Suppressor macrophage treated with lipopolysaccharide for 1 hour (primary cell): ENCODE results near the gene KCNG2.

Source experiments
- DNase-seq, 3 donors: peaks; one replicate each; pipeline ENCODE4 v3.0.0-alpha.2; 2020 to 2022

Gene KCNG2

DNA sequence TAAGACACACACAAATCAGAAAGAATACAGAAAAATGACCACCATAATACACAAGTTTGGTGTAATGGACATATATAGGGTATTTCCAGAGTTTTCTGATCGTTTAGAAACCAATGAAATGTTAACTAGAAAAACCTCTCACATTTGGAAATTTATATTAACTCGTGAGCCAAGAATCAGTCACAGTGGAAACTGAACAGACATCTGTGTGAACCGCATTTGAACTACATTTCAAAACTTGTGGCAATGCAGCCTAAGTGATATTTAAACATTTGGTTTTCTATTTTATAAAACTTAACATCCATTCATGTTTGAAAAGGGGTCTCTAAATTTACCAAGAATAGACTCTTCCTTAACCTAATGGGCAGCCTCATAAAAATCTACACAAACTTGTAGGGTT is 29.0 kb upstream of the KCNG2 start:
- DNase-seq, result no peak

DNA sequence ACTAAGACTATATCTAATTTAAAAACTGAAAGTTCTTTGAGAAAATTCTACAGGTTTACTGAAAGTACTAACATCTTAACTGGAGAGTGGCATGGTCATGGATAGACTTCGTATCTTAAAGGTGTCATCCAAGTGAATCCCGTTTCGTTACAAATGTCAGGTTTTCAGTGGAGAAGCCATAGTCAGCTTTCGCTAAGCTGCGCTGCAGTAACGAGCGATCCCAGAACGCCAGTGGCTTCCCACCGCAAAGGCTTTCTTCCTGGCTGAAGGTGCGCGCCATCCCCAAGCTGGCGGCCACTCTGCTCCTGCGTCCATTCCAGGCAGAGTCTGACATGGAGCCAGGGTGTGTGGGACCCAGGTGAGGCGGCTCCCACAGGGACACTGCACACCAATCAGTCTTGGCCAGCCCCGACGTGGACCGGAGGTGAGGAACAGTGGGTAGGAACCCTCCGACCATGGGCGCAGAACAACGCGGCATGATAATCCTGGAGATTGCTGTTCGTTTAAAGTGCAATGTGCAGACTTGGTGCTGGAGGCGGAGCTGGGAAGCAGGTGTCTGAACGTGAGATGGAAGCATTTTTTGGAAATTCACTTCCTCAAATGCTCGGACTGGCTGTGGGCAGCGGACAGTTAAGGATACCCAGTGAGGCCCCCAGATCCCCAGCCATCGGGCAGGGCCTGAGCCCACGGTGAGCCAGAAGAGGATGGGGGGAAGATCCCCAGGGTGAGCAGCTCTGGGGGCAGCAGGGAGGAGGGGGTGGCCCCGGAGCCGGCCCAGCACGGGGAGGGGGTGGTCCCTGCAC is 27.8 kb upstream of the KCNG2 start:
- DNase-seq, result no peak

DNA sequence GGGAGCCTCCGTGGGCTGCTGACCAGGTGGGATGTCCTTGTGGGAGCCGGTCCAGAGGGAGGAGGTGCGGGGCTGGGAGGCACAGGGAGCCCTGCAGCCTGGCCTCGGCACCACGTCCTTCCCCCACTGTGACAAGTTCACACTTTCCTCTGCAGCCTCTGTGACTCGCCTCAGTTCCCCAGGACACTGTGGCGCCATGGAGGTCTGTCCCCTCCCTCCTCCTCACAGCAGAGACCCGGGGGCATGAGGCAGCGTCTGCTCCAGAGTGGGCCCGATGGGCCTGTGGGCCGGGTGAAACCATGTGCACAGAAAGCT is 27.3 kb upstream of the KCNG2 start:
- no peak for DNase-seq

- no peak for DNase-seq
Observed at GRCh38 chr18:79770826-79771225, 26.9 kb upstream of the KCNG2 start.

DNA sequence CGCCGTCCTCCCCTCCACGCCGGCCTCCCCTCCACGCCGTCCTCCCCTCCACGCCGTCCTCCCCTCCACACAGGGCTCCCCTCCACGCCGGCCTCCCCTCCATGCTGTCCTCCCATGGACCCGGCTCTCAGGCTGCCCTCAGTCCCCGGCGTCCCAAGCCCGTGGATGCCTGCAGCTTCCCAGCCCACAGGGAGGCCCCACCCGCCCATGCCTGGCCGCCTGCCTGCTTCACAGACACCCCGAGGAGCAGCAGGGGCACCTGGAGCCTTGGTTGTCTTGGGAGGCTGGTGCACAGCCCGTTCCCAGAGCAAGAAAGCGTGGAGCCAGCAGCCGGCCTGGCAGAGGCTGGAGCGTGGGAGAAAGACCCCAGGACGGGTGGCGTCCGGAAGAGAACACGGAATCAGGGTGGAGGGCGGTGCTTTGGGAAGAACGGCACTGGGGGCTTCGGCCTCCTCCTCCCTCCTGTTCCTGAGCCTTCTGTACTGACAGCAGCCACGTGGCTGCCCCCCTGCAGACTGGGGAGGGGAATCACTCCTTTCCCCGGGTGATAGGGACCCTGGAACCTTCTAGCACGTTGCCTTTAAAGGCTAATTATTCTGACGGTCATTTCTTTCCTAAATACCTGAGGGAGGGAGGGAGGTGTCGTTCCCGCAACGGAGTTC is 26.2 kb upstream of the KCNG2 start:
- no peak for DNase-seq

- no peak for DNase-seq
Observed at GRCh38 chr18:79772108-79772864, 25.5 kb upstream of the KCNG2 start.

DNA sequence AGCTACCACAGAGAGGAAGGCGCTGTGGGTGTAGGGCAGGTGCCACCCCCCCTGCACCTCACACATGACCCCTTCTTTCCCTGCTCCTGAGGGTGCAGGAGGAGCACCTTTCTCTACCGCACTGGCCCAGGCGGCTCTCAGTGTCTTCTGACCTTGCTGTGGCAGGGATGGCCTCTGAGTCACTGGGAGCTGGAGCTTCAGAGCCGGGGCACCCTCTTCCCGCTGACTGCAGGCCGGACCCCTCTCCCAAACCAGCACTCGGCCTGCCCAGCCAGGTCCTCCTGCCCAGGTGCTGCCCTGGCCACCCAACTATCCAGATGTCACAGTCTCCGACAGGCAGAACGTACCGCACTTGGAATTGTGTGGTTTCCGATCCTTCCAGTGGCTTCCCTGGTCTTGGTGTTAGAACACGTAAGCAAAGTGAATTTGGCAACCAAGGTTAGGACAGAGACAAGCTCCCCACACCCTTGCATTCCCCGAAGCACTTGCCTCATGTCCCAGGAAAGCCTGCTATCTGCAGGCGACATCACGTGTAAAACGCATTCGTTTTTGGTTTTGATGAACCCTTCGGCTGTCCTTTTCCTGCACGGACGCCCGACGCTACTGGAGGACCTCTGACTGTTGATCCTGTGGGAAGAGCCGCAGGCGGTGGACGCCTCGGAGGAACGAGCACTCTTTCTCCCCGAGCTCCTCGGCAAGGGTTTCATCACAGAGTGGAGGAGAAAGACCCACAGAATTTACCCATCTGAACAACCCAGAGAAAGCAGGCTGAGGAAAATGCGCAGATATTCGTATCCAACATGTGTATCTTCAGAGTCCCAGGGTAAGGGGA is 24.7 kb upstream of the KCNG2 start:
- DNase-seq, result no peak

- no peak for DNase-seq
Observed at GRCh38 chr18:79774111-79774510, 23.6 kb upstream of the KCNG2 start.

DNA sequence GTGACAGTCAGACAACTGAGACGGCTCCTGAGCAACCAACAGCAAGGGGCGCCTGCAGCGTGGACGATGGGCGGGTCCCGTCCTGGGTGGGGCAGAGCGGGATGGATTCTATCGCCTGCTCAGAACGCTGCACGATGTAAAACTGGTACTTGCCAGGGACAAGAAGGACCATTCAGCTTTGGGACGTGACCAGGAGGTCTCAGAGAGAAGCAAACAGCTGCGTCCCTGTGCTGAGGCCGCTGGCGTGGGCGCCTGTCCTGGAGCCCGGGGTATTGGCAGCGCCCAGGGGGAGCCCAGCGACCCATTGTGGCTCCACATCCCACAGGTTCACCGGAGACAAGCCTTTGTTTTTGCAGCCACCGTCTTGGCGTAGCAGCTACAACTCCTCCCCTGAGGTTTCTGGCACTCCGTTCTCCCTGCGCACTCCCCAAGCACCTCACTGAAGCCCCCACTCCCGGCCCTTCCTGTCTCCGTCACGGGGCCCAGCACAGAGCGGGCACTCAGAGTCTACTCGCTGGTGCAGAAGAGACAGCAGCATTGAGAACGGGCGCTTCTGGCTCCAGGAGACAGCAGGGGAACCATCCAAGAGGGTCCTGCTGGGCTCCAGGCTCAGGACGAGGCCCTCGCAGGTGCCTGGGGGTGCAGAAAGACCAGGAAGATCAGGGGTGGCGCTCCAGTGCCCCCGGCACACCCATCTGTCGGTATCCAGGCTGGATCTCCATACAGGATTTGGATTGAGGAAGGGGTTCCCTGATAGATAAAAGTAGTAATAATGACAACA is 22.1 kb upstream of the KCNG2 start:
- no peak for DNase-seq

GRCh38 chr18:79776674-79777073 is 21.1 kb upstream of the KCNG2 start:
- DNase-seq, result no peak

DNA sequence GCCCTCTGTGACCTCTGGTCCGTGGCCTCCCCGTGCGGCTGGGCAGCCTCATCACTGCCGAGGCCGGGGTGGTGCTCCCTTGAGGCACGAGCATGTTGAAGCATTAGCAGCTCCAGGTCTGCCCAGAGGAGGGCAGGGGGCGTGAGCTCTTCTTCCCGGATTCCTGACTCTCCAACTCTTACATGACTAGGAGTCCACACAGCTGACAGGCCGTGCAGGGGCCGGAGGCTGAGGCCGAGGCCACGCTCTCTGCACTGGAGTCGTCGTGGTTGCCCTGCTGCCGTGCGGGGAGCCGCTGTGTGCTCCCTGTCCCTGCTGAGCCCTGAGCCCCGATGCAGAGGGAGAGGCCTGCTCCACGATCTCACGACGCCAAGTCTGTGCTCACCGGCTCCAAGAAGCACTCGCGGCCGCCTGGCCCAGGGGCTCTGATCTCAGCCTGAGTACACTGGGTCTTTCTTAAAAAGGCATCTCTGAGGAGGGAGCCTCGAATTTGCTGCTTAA is 19.4 kb upstream of the KCNG2 start:
- no peak for DNase-seq

DNA sequence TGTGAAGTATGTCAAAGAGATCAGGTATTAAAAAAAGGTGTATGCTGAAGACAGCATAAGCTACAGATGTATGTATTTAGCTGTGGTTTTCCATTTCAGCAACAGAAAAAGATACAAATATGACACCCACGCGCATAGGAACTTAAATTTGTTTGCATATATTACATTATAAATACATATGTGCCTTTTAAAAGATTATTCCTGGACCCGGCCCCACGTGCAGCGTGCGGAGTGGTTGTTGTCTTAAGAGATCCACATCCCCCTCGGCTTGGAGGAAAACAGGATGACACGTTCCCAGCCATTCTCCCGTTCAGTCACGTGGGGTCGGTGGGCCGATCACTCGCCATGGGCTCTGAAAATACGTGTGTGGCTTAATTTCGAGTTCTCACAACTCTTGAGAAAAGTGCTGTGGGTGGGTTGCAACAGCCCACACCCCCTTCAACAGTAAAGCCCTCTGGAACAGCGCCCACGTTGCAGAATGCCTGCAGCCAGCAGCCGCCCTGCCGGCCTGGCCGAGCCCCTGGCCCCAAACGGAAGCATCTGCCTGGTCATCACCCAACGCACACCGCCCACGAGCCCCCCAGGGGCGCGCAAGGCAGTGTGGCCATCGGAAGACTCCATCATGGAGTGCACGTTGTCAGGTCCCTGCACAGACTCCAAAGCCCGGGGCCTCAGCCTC is 18.6 kb upstream of the KCNG2 start:
- no peak for DNase-seq

- no peak for DNase-seq
Observed at GRCh38 chr18:79779700-79780190, 18.0 kb upstream of the KCNG2 start.

DNA sequence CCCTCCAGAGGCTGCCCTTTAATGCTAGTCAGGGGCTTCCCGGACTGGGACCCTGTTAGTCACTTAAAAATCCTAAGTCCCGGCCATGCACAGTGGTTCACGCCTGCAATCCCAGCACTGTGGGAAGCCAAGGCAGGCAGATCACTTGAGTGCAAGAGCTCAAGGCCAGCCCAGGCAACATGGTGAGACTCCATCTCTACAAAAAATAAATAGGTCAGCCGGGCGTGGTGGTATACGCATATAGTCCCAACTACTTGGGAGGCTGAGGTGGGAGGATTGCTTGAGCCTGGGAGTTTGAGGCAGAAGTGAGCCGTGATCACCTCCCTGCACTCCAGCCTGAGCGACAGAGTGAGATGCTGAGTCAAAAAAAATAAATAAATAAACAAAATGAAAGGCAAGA is 17.2 kb upstream of the KCNG2 start:
- DNase-seq, result no peak

GRCh38 chr18:79781331-79781941 is 16.3 kb upstream of the KCNG2 start:
- no peak for DNase-seq

GRCh38 chr18:79782566-79783308 is 15.0 kb upstream of the KCNG2 start:
- DNase-seq, result no peak

- DNase-seq, result no peak
Observed at GRCh38 chr18:79784071-79784913, 13.4 kb upstream of the KCNG2 start.

DNA sequence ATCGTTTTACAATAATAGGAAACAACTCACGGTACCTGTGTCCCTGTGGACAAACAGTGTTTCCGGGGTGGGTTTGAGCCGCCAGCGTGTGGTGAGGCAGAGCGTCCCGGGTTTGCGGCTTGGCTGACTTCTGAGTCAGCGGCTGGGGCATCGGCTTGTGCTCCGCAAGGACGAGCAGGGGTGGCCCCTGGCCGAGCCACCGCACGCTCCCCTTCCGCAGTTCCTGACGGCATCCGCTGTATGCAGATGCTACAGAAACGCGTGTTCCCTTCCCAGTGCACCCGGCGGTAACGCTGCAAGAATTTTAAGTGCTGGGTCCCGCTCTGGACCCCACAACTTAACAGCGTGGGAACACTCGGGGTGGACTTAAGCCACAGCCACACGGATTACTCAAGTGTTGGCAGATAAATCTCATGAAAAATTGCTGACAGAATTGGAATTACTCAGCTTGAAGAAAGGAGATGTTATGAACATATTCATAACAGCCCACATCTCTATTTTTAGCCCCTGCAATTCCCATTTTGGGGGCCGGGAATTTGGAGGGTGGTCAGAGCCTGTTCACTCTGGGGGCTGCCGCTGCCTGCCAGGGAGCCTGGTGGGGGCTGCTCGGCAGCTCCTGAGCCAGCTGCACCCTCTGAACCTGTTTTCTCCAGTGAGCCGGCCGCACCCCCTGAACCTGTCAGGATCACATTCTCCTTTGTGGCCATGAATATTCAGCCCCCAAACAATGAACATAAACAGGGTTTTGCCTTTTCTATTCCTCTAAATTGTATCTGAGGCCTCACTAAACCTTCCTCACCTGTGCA is 12.6 kb upstream of the KCNG2 start:
- DNase-seq, result no peak
